Astrocyte (in vitro differentiated cells and primary cell): ENCODE measurements around the gene BRF1. TPM values are rescaled to one million over a fixed set of nuclear protein-coding genes. Genes with fewer than 3 reads are reported as not detected.

Experiments
- DNase-seq: peaks from one replicate; pipeline ENCODE4 v3.0.0-alpha.2; 2010; ENCODE audit warnings: low read depth
- FAIRE-seq: peaks from 2 replicates; lab custom pipeline; 2011; peaks lifted over from hg19 to GRCh38; lab: Jason Lieb, UNC
- H2AFZ ChIP-seq: 2 replicates; pipeline ENCODE4 v1.6.0; 2012; ENCODE audit warnings: low read depth, low read length, inconsistent platforms
- H3K27ac ChIP-seq: 2 replicates; pipeline ENCODE4 v1.5.1; 2011; ENCODE audit warnings: low read depth, low read length, inconsistent platforms
- H3K27me3 ChIP-seq: 2 replicates; pipeline ENCODE4 v1.6.0; 2011; ENCODE audit warnings: low read length, inconsistent platforms; ENCODE audit not compliant: insufficient read depth
- H3K36me3 ChIP-seq: 2 replicates; pipeline ENCODE4 v1.5.1; 2011; ENCODE audit warnings: low read length, inconsistent platforms; ENCODE audit not compliant: insufficient read depth
- H3K4me1 ChIP-seq: 2 replicates; pipeline ENCODE4 v1.5.1; 2011; ENCODE audit warnings: low read length, inconsistent platforms; ENCODE audit not compliant: insufficient read depth
- H3K4me2 ChIP-seq: 2 replicates; pipeline ENCODE4 v1.6.0; 2012; ENCODE audit warnings: low read length, inconsistent platforms
- H3K4me3 ChIP-seq: 2 replicates; pipeline ENCODE4 v1.5.1; 2011; ENCODE audit warnings: low read depth, mild to moderate bottlenecking, low read length, inconsistent platforms; ENCODE audit not compliant: insufficient read depth
- H3K79me2 ChIP-seq: 2 replicates; pipeline ENCODE4 v1.6.0; 2012; ENCODE audit warnings: mild to moderate bottlenecking, low read length, inconsistent platforms; ENCODE audit not compliant: insufficient read depth
- H3K9ac ChIP-seq: 2 replicates; pipeline ENCODE4 v1.6.0; 2012; ENCODE audit warnings: mild to moderate bottlenecking, low read length, inconsistent platforms
- H3K9me3 ChIP-seq: 2 replicates; pipeline ENCODE4 v1.5.1; 2012; ENCODE audit warnings: low read depth, mild to moderate bottlenecking, low read length, inconsistent platforms; ENCODE audit not compliant: insufficient read depth
- H4K20me1 ChIP-seq: 2 replicates; pipeline ENCODE4 v1.6.0; 2012; ENCODE audit warnings: low read length, inconsistent platforms; ENCODE audit not compliant: insufficient read depth
- H3K27ac Mint-ChIP-seq: one replicate; pipeline ENCODE4 v1.8.0; 2021; ENCODE audit warnings: mild to moderate bottlenecking, mixed read lengths; ENCODE audit not compliant: unreplicated experiment
- H3K27me3 Mint-ChIP-seq: one replicate; pipeline ENCODE4 v1.8.0; 2021; ENCODE audit warnings: low read depth, mixed read lengths; ENCODE audit not compliant: unreplicated experiment
- H3K36me3 Mint-ChIP-seq: one replicate; pipeline ENCODE4 v1.8.0; 2021; ENCODE audit warnings: low read depth, mixed read lengths; ENCODE audit not compliant: unreplicated experiment
- H3K4me1 Mint-ChIP-seq: one replicate; pipeline ENCODE4 v1.8.0; 2021; ENCODE audit warnings: low read depth, mixed read lengths; ENCODE audit not compliant: unreplicated experiment
- H3K4me3 Mint-ChIP-seq: one replicate; pipeline ENCODE4 v1.8.0; 2021; ENCODE audit warnings: mild to moderate bottlenecking, moderate library complexity, mixed read lengths; ENCODE audit not compliant: unreplicated experiment
- H3K9me3 Mint-ChIP-seq: one replicate; pipeline ENCODE4 v1.8.0; 2021; ENCODE audit warnings: mild to moderate bottlenecking, mixed read lengths; ENCODE audit not compliant: unreplicated experiment
- EZH2 ChIP-seq: IDR thresholded peaks from 2 replicates; pipeline ENCODE4 v1.6.1; 2012; ENCODE audit warnings: mild to moderate bottlenecking, low read length, inconsistent platforms; ENCODE audit not compliant: insufficient read depth
- total RNA-seq: library from RNA; stranded (reverse); gene quantifications from 2 replicates; pipeline ENCODE4 v1.2.1, GENCODE V29; 2021
- TF ChIP-seq, protein P1 (sequence below): IDR thresholded peaks from 2 replicates; pipeline ENCODE4 v1.5.1; 2011; ENCODE audit warnings: low read depth, mild to moderate bottlenecking, inconsistent platforms, low read length, moderate library complexity; ENCODE audit not compliant: insufficient read depth

The BRF1 gene
- total RNA-seq, 1 donor from 2014 or later, result 20.5 TPM

DNA sequence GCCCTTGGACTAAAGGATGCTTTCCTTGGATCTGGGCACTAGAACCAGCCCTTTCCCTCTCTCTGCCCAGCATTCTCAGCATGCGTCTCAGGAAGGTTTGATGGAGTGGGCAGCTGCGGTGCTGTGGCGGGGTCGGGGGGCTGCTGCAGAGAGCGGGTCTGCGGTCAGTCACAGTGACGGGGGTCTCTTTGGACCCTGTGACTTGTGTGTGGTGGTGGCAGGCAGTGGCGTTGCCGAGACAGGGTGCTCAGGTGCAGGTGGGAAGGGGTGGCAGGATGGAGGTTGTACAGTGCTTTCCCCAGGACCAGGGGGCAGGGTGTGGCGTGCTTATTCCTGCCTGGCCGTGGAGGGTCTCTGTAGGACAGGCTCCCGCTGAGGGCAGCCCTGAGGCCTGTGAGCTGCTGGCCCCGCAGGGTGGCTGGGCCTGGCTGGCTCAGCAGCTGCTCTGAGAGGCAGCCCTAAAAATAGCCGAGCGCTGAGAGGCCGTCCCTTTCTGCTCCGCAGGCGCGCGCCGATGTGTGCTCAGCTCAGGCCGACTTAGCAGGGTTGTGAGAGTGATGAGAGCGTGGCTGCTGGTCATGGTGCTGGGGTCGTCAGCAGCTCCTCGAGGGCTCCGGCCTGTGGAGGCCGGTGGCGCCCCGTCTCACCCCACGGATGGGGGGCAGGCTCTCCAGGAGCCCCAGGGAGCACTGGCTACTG, 23.4 kb upstream of the BRF1 start:
- Mint-ChIP-seq H3K27me3 (no peaks in the 10 kb centered on the region), H3K9me3 (no peaks in the 10 kb centered on the region), H3K27ac (no peak overlapping the region), H3K4me1 (peaks cover 11% of the 10 kb centered on the region), H3K4me3 (no peak overlapping the region), H3K36me3 (peaks cover 4% of the 10 kb centered on the region)
- no peaks in the 10 kb centered on the region for H3K9me3 ChIP-seq
- H3K4me3 ChIP-seq, result no peak overlapping the region
- FAIRE-seq (no peak), DNase-seq (no peak)
- H3K27me3 ChIP-seq, result no peaks in the 10 kb centered on the region
- no peak overlapping the region for H3K27ac ChIP-seq
- no peaks in the 10 kb centered on the region for H3K36me3 ChIP-seq
- H3K79me2 ChIP-seq, result peaks cover 84% of the 10 kb centered on the region
- H2AFZ ChIP-seq, result no peak overlapping the region
- TF ChIP-seq, protein P1, sequence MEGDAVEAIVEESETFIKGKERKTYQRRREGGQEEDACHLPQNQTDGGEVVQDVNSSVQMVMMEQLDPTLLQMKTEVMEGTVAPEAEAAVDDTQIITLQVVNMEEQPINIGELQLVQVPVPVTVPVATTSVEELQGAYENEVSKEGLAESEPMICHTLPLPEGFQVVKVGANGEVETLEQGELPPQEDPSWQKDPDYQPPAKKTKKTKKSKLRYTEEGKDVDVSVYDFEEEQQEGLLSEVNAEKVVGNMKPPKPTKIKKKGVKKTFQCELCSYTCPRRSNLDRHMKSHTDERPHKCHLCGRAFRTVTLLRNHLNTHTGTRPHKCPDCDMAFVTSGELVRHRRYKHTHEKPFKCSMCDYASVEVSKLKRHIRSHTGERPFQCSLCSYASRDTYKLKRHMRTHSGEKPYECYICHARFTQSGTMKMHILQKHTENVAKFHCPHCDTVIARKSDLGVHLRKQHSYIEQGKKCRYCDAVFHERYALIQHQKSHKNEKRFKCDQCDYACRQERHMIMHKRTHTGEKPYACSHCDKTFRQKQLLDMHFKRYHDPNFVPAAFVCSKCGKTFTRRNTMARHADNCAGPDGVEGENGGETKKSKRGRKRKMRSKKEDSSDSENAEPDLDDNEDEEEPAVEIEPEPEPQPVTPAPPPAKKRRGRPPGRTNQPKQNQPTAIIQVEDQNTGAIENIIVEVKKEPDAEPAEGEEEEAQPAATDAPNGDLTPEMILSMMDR, result no peak
- no peak for TF ChIP-seq EZH2
- H3K4me2 ChIP-seq, result no peak overlapping the region
- H3K9ac ChIP-seq, result no peak overlapping the region
- peaks cover 84% of the 10 kb centered on the region for H4K20me1 ChIP-seq
- H3K4me1 ChIP-seq, result peaks cover 13% of the 10 kb centered on the region

- FAIRE-seq (no peak), DNase-seq (no peak)
- Mint-ChIP-seq H3K9me3 (no peaks in the 10 kb centered on the region), H3K4me1 (peaks cover 11% of the 10 kb centered on the region), H3K27me3 (no peaks in the 10 kb centered on the region), H3K36me3 (peaks cover 4% of the 10 kb centered on the region), H3K27ac (no peak overlapping the region), H3K4me3 (no peak overlapping the region)
- TF ChIP-seq, protein P1, result no peak
- no peak for TF ChIP-seq EZH2
- Histone ChIP-seq H3K27ac (no peak overlapping the region), H3K27me3 (no peaks in the 10 kb centered on the region), H3K4me2 (no peak overlapping the region), H2AFZ (no peak overlapping the region), H4K20me1 (peaks cover 78% of the 10 kb centered on the region), H3K9ac (no peak overlapping the region), H3K4me1 (peaks cover 13% of the 10 kb centered on the region), H3K4me3 (no peak overlapping the region), H3K9me3 (no peaks in the 10 kb centered on the region), H3K36me3 (no peaks in the 10 kb centered on the region), H3K79me2 (peaks cover 80% of the 10 kb centered on the region)
Observed at GRCh38 chr14:105323663-105324062, 22.9 kb upstream of the BRF1 start.

GRCh38 chr14:105322791-105323556, 22.2 kb upstream of the BRF1 start:
- Mint-ChIP-seq H3K4me3 (no peak overlapping the region), H3K36me3 (peaks cover 4% of the 10 kb centered on the region), H3K27me3 (no peaks in the 10 kb centered on the region), H3K27ac (no peak overlapping the region), H3K4me1 (peaks cover 11% of the 10 kb centered on the region), H3K9me3 (no peaks in the 10 kb centered on the region)
- Histone ChIP-seq H3K4me3 (no peak overlapping the region), H3K9ac (no peak overlapping the region), H2AFZ (no peak overlapping the region), H3K9me3 (no peaks in the 10 kb centered on the region), H3K4me1 (peaks cover 13% of the 10 kb centered on the region), H3K27ac (no peak overlapping the region), H3K4me2 (peak overlapping the region; percentile 36), H3K27me3 (no peaks in the 10 kb centered on the region), H3K79me2 (peaks cover 80% of the 10 kb centered on the region), H3K36me3 (no peaks in the 10 kb centered on the region), H4K20me1 (peaks cover 75% of the 10 kb centered on the region)
- DNase-seq, result no peak
- TF ChIP-seq EZH2, result no peak
- TF ChIP-seq, protein P1, result no peak
- FAIRE-seq, result no peak
